Naive B cell (primary cell): Measurements from ENCODE around the gene KDM1B. TPM values are rescaled to one million over a fixed set of nuclear protein-coding genes. Genes with fewer than 3 reads are reported as not detected.
"Not testable (repeated sequence)": the region's sequence is repeated elsewhere in the genome, so short reads cannot be mapped to it uniquely, and the experiment has no call there.

Experiments used
- ATAC-seq, 2 donors: fragments of 150-1000 bp; cut with Tn5 transposase; 2 replicates each; pipeline ENCODE4 v1.10.0; 2021; ENCODE audit warnings: low read depth in 2 of 2, mild to moderate bottlenecking in 2 of 2, moderate library complexity in 2 of 2
- DNase-seq: peaks from one replicate; pipeline ENCODE4 v3.0.0; 2022
- H3K27ac Mint-ChIP-seq, 6 donors: one replicate each; pipeline ENCODE4 v1.8.0; 2020 to 2022; ENCODE audit warnings: mild to moderate bottlenecking in 6 of 6, mixed read lengths in 6 of 6, moderate library complexity in 5 of 6, inconsistent platforms in 2 of 6
- H3K27me3 Mint-ChIP-seq, 3 donors: one replicate each; pipeline ENCODE4 v1.8.0; 2021 to 2022; ENCODE audit warnings: mixed read lengths in 3 of 3, mild to moderate bottlenecking in 1 of 3
- H3K36me3 Mint-ChIP-seq, 2 donors: one replicate each; pipeline ENCODE4 v1.8.0; 2020 to 2022; ENCODE audit warnings: mixed read lengths in 2 of 2, inconsistent platforms in 1 of 2, mild to moderate bottlenecking in 1 of 2
- H3K4me1 Mint-ChIP-seq, 3 donors: one replicate each; pipeline ENCODE4 v1.8.0; 2020 to 2022; ENCODE audit warnings: mixed read lengths in 3 of 3, inconsistent platforms in 1 of 3, mild to moderate bottlenecking in 1 of 3, moderate library complexity in 1 of 3
- H3K4me3 Mint-ChIP-seq, 8 donors: one replicate each; pipeline ENCODE4 v1.8.0; 2020 to 2022; ENCODE audit warnings: mild to moderate bottlenecking in 8 of 8, mixed read lengths in 8 of 8, moderate library complexity in 8 of 8, inconsistent platforms in 2 of 8
- H3K9me3 Mint-ChIP-seq, 7 donors: one replicate each; pipeline ENCODE4 v1.8.0; 2020 to 2022; ENCODE audit warnings: mixed read lengths in 7 of 7, mild to moderate bottlenecking in 5 of 7, inconsistent platforms in 2 of 7, moderate library complexity in 1 of 7
- polyA plus RNA-seq, 6 donors: library from polyadenylated mRNA; unstranded; fragments of 300-500 nt; fragmentation: Illumina TruSeq; gene quantifications; one replicate each; pipeline ENCODE4 v1.2.3, GENCODE V29; 2021; ENCODE audit warnings: low read depth in 6 of 6

The KDM1B gene
- polyA plus RNA-seq, 6 donors from 2014 or later, result 2.5 to 11.3 (median 6.3) TPM

DNA sequence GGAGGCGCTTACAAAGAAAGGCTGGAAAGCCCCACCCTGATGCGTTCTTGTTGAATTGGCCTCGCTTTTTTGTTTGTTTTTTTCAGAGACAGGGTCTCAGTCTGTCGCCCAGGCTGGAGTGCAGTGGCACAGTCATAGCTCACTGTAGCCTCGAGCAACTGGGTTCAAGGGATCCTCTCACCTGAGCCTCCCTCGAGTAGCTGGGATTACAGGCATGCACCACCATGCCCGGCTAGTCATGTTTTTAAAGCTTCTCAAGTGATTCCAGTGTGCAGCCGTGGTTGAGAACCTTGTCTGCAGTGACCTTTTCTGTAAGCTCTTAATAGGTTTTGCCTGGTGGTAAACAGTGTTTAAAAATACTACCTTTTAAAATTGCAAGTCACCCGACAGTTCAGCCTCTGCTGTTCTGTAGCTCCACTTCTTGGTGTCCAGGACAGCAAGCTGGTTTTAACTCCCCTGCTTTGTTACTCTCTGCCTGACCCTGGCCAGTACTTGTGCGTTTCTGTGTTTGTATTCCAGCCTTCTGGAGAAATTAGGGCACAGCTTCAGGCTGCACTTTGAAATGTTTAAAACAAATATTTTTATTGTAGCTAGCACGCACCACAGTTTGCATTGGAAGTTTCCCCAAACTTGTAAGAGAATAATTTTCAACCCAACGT, 54.4 kb downstream of the KDM1B start:
- Mint-ChIP-seq H3K27ac (peak overlapping the region in 1 of 6 donors; percentile 70), H3K9me3 (no peaks in the 10 kb centered on the region), H3K4me3 (no peak overlapping the region), H3K36me3 (peaks cover 21 to 50% of the 10 kb centered on the region in 2 donors), H3K27me3 (no peaks in the 10 kb centered on the region), H3K4me1 (peaks cover 9 to 16% (median 12%) of the 10 kb centered on the region in 3 donors)
- no peak for DNase-seq
- ATAC-seq, result no peak

DNA sequence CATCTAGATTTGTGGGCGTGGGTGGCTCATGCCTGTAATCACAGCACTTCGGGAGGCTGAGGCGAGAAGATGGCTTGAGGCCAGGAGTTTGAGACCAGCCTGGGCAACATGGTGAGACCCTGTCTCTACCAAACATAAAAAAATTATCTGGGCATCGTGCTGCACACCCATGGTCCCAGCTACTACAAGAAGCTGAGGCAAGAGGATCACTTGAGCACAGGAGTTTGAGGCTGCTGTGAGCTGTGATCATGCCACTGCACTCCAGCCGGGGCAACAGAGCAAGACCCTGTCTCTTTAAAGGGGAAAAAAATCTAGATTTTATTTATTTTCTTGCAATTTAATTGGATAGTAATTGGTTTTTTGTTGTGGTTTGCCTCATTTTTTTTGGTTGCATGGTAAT, 55.5 kb downstream of the KDM1B start:
- peaks cover 17 to 43% of the 10 kb centered on the region in 2 donors for H3K36me3 Mint-ChIP-seq
- no peak overlapping the region for H3K4me3 Mint-ChIP-seq
- H3K27ac Mint-ChIP-seq, result peak overlapping the region in 2 of 6 donors; percentile 22 to 72
- no peaks in the 10 kb centered on the region for H3K9me3 Mint-ChIP-seq
- DNase-seq (no peak), ATAC-seq (no peak)
- no peaks in the 10 kb centered on the region for H3K27me3 Mint-ChIP-seq
- H3K4me1 Mint-ChIP-seq, result peaks cover 20 to 26% (median 21%) of the 10 kb centered on the region in 3 donors

DNA sequence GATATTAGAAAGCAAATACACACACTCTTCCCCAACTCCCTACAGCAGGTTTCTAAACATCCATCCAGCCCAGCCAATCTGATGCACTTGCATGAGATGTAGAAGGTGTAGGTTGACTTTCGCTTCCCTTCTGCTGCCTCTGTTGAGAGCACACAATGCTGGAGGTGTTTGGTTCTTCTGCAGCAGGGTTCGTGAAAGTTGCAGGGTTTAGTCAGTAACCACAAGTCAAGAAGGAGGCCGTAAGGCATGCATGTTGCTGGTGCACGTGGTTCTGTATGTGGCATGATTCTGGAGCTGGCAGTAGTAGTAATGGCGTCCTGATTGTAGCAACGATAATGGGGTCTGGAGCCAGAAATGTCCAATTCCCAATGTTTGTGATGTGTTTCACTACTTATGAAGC, 56.1 kb downstream of the KDM1B start:
- Mint-ChIP-seq H3K4me1 (peaks cover 24 to 31% (median 26%) of the 10 kb centered on the region in 3 donors), H3K27me3 (no peaks in the 10 kb centered on the region), H3K36me3 (peaks cover 17 to 43% of the 10 kb centered on the region in 2 donors), H3K27ac (peak overlapping the region in 2 of 6 donors; percentile 3 to 21), H3K9me3 (no peaks in the 10 kb centered on the region), H3K4me3 (no peak overlapping the region)
- DNase-seq, result no peak
- ATAC-seq, result no peak

DNA sequence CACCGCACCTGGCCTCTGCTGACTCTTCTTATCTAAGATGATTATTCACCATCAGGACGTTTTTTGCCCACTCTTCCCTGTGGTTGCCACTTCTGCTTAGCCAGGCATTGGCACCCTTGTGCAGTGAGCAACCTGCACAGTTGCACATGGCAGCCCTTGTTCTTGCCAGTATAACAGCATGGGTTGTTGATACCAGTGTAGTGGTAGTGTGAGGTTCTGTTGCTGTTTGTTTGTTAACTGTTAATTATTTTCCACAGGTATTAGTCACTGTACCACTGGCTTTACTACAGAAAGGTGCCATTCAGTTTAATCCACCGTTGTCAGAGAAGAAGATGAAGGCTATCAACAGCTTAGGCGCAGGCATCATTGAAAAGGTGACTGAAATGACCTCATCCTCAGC, 57.0 kb downstream of the KDM1B start:
- Mint-ChIP-seq H3K4me1 (peaks cover 27 to 36% (median 28%) of the 10 kb centered on the region in 3 donors), H3K27me3 (no peaks in the 10 kb centered on the region), H3K27ac (no peak overlapping the region), H3K9me3 (no peaks in the 10 kb centered on the region), H3K36me3 (peaks cover 22 to 46% of the 10 kb centered on the region in 2 donors), H3K4me3 (no peak overlapping the region)
- ATAC-seq (no peak), DNase-seq (no peak)

DNA sequence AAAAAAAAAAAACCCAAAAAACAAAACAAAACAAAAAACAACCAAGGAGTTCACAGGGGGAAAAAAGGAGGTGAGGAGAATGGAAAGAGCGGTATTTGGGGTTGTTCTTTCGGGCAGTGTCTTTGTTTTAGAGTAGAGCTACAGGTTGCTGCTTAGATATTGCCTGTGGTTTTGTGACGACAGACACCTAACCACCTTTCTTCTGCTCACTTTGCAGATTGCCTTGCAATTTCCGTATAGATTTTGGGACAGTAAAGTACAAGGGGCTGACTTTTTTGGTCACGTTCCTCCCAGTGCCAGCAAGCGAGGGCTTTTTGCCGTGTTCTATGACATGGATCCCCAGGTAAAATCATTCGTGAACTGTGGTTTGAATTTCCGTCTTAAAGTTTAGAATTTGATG, 58.2 kb downstream of the KDM1B start:
- no peaks in the 10 kb centered on the region for H3K27me3 Mint-ChIP-seq
- peak overlapping the region in 1 of 6 donors; percentile 78 for H3K27ac Mint-ChIP-seq
- H3K4me1 Mint-ChIP-seq, result peaks cover 27 to 36% (median 28%) of the 10 kb centered on the region in 3 donors
- H3K9me3 Mint-ChIP-seq, result no peaks in the 10 kb centered on the region
- DNase-seq, result no peak
- H3K36me3 Mint-ChIP-seq, result peaks cover 22 to 35% of the 10 kb centered on the region in 2 donors
- H3K4me3 Mint-ChIP-seq, result peak overlapping the region in 1 of 8 donors; percentile 25
- ATAC-seq, result no peak

DNA sequence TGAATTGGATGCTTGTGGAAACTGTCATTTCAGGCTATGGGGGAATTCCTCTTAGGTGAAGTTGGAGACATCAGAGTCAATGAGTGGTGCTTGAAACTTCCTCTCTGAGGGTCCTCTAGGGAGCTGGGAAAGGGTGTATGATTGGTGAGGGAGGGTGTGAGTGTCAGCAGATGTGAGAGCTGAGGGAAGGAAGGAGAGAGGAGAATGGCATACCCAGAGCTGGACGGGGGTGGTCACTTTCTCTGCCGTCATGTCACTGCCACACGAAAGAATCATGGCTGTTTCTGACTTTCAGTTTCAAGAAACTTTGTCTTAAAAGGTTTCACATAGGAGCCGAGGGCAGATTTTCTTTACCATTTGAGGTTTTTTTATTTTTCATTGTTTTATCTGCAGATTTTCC, 58.8 kb downstream of the KDM1B start:
- peak overlapping the region in 4 of 8 donors; percentile 36 to 83 (median 60) for H3K4me3 Mint-ChIP-seq
- peaks cover 25 to 32% of the 10 kb centered on the region in 2 donors for H3K36me3 Mint-ChIP-seq
- no peaks in the 10 kb centered on the region for H3K9me3 Mint-ChIP-seq
- H3K4me1 Mint-ChIP-seq, result peaks cover 27 to 36% (median 28%) of the 10 kb centered on the region in 3 donors
- no peak for ATAC-seq
- H3K27ac Mint-ChIP-seq, result peak overlapping the region in 5 of 6 donors; percentile 28 to 96 (median 78)
- DNase-seq, result no peak
- no peaks in the 10 kb centered on the region for H3K27me3 Mint-ChIP-seq

DNA sequence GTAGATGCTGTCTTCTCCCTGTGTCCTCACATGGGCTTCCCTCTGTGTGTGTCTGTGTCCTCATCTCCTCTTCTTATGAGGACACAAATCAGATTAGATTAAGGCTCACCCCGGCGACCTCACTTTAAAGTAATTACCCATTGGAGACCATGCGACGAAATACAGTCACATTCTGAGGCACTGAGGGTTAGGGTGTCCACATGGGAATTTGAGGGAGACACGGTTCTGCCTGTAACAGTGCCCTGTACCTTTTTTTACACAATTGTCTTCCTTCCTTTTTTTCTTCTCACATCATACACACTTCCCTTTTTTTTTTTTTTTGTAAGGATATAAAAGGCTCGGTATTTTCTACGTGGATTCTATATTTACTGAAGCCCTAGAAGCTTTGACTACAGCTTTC, 60.2 kb downstream of the KDM1B start:
- Mint-ChIP-seq H3K4me1 (peaks cover 27 to 36% (median 28%) of the 10 kb centered on the region in 3 donors), H3K4me3 (peak overlapping the region in 6 of 8 donors; percentile 23 to 82 (median 74)), H3K27ac (peak overlapping the region; percentile 64 to 90 (median 82)), H3K27me3 (no peaks in the 10 kb centered on the region), H3K9me3 (no peaks in the 10 kb centered on the region), H3K36me3 (peaks cover 27 to 34% of the 10 kb centered on the region in 2 donors)
- peak; percentile 21 for DNase-seq
- ATAC-seq, result peak; percentile 73 to 82

DNA sequence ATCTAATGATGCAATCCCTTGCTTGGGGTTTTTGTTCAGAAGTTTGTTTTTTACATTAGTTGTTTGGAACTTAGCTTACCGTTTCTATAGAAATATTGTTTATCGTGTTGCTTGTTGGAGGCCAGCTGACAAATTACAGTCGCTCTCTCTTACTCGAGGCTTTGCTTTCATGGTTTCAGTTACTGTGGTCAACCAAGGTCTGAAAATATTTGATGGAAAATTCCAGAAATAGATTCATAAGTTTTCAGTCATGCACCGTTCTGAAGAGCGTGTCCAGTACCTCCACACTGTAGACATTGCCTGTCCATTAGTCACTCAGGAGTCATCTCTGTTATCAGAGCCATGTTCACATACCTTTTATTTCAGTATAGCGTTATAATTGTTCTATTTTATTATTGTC, 61.2 kb downstream of the KDM1B start:
- H3K4me3 Mint-ChIP-seq, result peak overlapping the region in 1 of 8 donors; percentile 17
- peaks cover 28 to 33% (median 29%) of the 10 kb centered on the region in 3 donors for H3K4me1 Mint-ChIP-seq
- H3K36me3 Mint-ChIP-seq, result peaks cover 33 to 41% of the 10 kb centered on the region in 2 donors
- DNase-seq (no peak), ATAC-seq (no peak)
- H3K27me3 Mint-ChIP-seq, result no peaks in the 10 kb centered on the region
- H3K9me3 Mint-ChIP-seq, result no peaks in the 10 kb centered on the region
- H3K27ac Mint-ChIP-seq, result peak overlapping the region in 3 of 6 donors; percentile 24 to 78 (median 39)

DNA sequence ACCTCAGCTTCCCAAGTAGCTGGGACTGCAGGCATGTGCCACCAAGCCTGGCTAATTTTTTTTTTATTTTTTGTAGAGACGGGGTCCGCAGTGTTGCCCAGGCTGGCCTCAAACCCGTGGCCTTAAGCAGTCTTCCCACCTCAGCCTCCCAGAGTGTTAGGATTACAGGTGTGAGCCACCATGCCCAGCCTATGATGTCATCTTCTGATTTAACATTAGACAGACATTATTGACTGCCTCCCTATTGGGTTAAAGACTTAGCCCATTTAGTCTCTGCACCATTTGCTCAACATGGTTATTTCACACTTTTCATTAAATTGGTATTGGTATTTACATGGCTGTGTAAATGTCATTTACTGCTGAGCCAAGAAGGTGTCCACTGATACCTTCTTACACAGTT, 63.0 kb downstream of the KDM1B start:
- peak overlapping the region in 1 of 6 donors; percentile 94 for H3K27ac Mint-ChIP-seq
- H3K27me3 Mint-ChIP-seq, result no peaks in the 10 kb centered on the region
- H3K36me3 Mint-ChIP-seq, result peaks cover 31 to 45% of the 10 kb centered on the region in 2 donors
- H3K4me3 Mint-ChIP-seq, result no peak overlapping the region
- DNase-seq (no peak), ATAC-seq (no peak)
- peaks cover 28 to 30% (median 30%) of the 10 kb centered on the region in 3 donors for H3K4me1 Mint-ChIP-seq
- H3K9me3 Mint-ChIP-seq, result no peaks in the 10 kb centered on the region

DNA sequence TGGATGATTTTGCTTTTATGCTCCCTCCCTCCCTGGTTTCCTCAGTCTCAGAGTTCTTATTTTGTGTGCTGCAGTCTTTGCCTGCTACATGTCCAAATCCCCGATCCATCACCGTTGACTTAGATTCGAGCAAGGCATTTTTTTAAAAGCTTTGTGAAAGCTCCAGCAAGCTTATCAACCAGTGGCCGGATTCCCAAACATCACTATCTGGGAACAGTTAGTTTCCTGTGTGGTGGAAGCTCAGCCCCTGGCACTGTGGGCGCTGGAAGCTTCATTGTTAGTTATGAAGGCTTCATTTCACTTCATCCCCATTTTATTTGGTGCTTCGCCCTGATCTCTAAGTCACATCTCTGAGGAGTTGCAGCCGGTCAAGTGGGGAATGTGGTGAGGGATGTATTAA, 64.4 kb downstream of the KDM1B start:
- H3K4me1 Mint-ChIP-seq, result peaks cover 19 to 22% (median 21%) of the 10 kb centered on the region in 3 donors
- no peak for DNase-seq
- no peaks in the 10 kb centered on the region for H3K9me3 Mint-ChIP-seq
- no peaks in the 10 kb centered on the region for H3K27me3 Mint-ChIP-seq
- H3K4me3 Mint-ChIP-seq, result no peak overlapping the region
- H3K27ac Mint-ChIP-seq, result peak overlapping the region in 1 of 6 donors; percentile 25
- peaks cover 24 to 45% of the 10 kb centered on the region in 2 donors for H3K36me3 Mint-ChIP-seq
- ATAC-seq, result no peak

DNA sequence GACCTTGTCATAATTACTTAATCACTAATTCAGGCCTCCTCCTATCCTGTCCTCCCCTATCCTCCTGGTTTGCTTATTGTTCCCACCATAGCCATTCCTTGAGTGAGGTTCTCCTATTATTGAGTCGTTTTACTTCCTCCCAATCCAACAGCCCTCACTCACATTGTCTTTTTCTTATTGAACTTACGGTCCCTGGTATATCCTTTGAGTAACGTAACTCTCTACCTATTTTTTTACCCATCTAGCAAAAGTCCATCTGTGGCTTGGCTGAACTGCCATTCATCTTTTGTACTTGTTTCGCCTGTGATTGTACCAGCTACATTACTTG, 66.0 kb downstream of the KDM1B start:
- no peaks in the 10 kb centered on the region for H3K9me3 Mint-ChIP-seq
- H3K27ac Mint-ChIP-seq, result peak overlapping the region in 4 of 6 donors; percentile 6 to 88 (median 25)
- H3K4me1 Mint-ChIP-seq, result peaks cover 3 to 11% (median 6%) of the 10 kb centered on the region in 3 donors
- ATAC-seq (no peak), DNase-seq (no peak)
- peaks cover 29 to 45% of the 10 kb centered on the region in 2 donors for H3K36me3 Mint-ChIP-seq
- H3K4me3 Mint-ChIP-seq, result no peak overlapping the region
- no peaks in the 10 kb centered on the region for H3K27me3 Mint-ChIP-seq

DNA sequence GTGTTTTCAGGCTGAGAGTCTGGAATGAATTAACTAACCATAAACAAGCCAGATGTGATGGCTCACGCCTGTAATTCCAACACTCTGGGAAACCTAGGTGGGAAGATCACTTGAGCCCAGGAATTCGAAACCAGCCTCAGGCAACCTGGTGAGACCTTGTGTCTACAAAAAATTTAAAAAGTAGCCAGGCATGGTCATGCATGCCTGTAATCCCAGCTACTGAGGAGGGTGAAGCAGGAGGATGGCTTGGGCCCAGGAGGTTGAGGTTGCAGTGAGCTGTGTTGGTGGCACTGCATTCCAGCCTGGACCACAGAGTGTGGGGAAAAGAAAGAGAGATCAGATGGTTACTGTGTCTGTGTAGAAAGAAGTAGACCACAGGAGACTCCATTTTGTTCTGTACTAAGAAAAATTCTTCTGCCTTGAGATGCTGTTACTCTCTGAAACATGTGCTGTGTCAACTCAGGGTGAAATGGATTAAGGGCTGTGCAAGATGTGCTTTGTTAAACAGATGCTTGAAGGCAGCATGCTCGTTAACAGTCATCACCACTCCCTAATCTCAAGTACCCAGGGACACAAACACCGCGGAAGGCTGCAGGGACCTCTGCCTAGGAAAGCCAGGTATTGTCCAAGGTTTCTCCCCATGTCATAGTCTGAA, 71.4 kb downstream of the KDM1B start:
- H3K4me3 Mint-ChIP-seq, result not testable (repeated sequence)

DNA sequence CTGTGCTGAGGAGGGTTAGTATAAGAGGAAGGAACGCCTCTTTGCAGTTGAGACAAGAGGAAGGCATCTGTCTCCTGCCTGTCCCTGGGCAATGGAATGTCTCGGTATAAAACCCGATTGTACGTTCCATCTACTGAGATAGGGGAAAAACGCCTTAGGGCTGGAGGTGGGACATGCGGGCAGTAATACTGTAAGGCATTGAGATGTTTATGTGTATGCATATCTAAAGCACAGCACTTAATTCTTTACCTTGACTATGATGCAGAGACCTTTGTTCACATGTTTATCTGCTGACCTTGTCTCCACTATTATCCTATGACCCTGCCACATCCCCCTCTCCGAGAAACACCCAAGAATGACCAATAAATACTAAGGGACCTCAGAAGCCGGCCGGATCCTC, 71.9 kb downstream of the KDM1B start:
- not testable (repeated sequence) for H3K4me3 Mint-ChIP-seq, DNase-seq, H3K27me3 Mint-ChIP-seq, H3K4me1 Mint-ChIP-seq, ATAC-seq
- Mint-ChIP-seq H3K9me3 (peaks cover 5 to 32% (median 29%) of the 10 kb centered on the region in 7 donors), H3K27ac (peak overlapping the region in 3 of 6 donors; percentile 35 to 83 (median 47)), H3K36me3 (peaks cover 37 to 45% of the 10 kb centered on the region in 2 donors)

More for the DNA sequence above, 71.4 kb downstream of the KDM1B start:
- not testable (repeated sequence) for ATAC-seq, H3K4me1 Mint-ChIP-seq, H3K27me3 Mint-ChIP-seq, DNase-seq
- Mint-ChIP-seq H3K9me3 (peaks cover 5 to 26% (median 23%) of the 10 kb centered on the region in 7 donors), H3K27ac (peak overlapping the region in 4 of 6 donors; percentile 11 to 80 (median 44)), H3K36me3 (peaks cover 33 to 39% of the 10 kb centered on the region in 2 donors)

DNA sequence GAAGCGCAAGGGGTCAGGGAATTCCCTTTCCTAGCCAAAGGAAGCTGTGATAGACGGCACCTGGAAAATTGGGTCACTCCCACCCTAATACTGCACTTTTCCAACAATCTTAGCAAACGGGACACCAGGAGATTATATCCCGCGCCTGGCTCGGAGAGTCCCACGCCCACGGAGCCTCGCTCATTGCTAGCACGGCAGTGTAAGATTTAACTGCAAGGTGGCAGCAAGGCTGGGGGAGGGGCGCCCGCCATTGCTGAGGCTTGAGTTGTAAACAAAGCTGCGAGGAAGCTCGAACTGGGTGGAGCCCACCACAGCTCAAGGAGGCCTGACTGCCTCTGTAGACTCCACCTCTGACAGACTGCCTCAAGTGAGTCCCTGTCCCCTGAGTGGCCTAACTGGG, 73.4 kb downstream of the KDM1B start:
- not testable (repeated sequence) for H3K4me3 Mint-ChIP-seq, H3K27ac Mint-ChIP-seq, ATAC-seq, DNase-seq, H3K27me3 Mint-ChIP-seq
- Mint-ChIP-seq H3K9me3 (peaks cover 5 to 43% (median 37%) of the 10 kb centered on the region in 7 donors), H3K4me1 (peaks cover 3 to 13% (median 7%) of the 10 kb centered on the region in 3 donors), H3K36me3 (peaks cover 44 to 52% of the 10 kb centered on the region in 2 donors)
